Testis (tissue), 2 donors: ENCODE measurements around the gene DUOXA1.

ENCODE experiments used
- CTCF ChIP-seq, 3 experiments: fragments of 450-650 bp in 2 of 3; fragments of 200-600 bp in 1 of 3; sonication (generic) in 1 of 3; IDR thresholded peaks; one replicate each; pipeline ENCODE4 v1.5.1; 2016 to 2019; ENCODE audit warnings: antibody characterized with exemption in 3 of 3, mild to moderate bottlenecking in 2 of 3, moderate library complexity in 1 of 3
- POLR2A ChIP-seq: fragments of 450-650 bp; IDR thresholded peaks from one replicate; pipeline ENCODE4 v1.6.1; 2017; ENCODE audit warnings: antibody characterized with exemption, mild to moderate bottlenecking, moderate library complexity

GRCh38 chr15:45169608-45170480 is 40.2 kb upstream of the DUOXA1 start:
- TF ChIP-seq CTCF (IDR thresholded peaks at IDR 0.05) (no peak), POLR2A (no peak)
